T-helper 2 cell treated with Interferon-gamma antibody and Interleukin-4, amounts not matched to agents 100 ng/mL and 5 ng/mL, for 36 hours (primary cell): Measurements from ENCODE around the gene INTS12. TPM values are rescaled to one million over a fixed set of nuclear protein-coding genes. Genes with fewer than 3 reads are reported as not detected.

ENCODE experiments used
- total RNA-seq: library from RNA; stranded (reverse); gene quantifications from 2 replicates; pipeline ENCODE4 v1.2.3, GENCODE V29; 2022

Gene INTS12
- total RNA-seq, 1 donor from 2014 or later = 17.2 TPM

Other genes with a start within 250 kb of the INTS12 start
- 59.2 and 61.1 TPM in 2 replicates for gene PPA2, start 234.6 kb downstream of the INTS12 start, total RNA-seq
- gene ARHGEF38, start 156.1 kb downstream of the INTS12 start, total RNA-seq = not detected in 2 replicates
- 13.2 and 15.7 TPM in 2 replicates for gene GSTCD, start 95 bp upstream of the INTS12 start, total RNA-seq
- not detected in 2 replicates for gene NPNT, start 186.8 kb upstream of the INTS12 start, total RNA-seq